Upper lobe of left lung (tissue), 6 donors: ENCODE measurements around the gene KIF26B. TPM values are rescaled to one million over a fixed set of nuclear protein-coding genes. Genes with fewer than 3 reads are reported as not detected.

Source experiments
- ATAC-seq, 2 donors: fragments of 200-7000 bp; cut with Tn5 transposase; one replicate each; pipeline ENCODE4 v1.9.1; 2022; ENCODE audit warnings: mild to moderate bottlenecking in 2 of 2, moderate library complexity in 2 of 2; ENCODE audit not compliant: low FRiP score in 2 of 2
- DNase-seq, 2 donors: peaks; one replicate each; pipeline ENCODE4 v3.0.0-alpha.2; 2019 to 2020
- H3K27ac ChIP-seq, 4 donors: fragments of 200-600 bp; sonication (generic); one replicate each; pipeline ENCODE4 v1.5.1; 2016 to 2019
- H3K27me3 ChIP-seq, 4 donors: fragments of 200-600 bp; sonication (generic); one replicate each; pipeline ENCODE4 v1.5.1; 2017 to 2019
- H3K36me3 ChIP-seq, 4 donors: fragments of 200-600 bp; sonication (generic); one replicate each; pipeline ENCODE4 v1.5.1; 2016 to 2019
- H3K4me1 ChIP-seq, 4 donors: fragments of 200-600 bp; sonication (generic); one replicate each; pipeline ENCODE4 v1.5.1; 2018 to 2019
- H3K4me3 ChIP-seq, 4 donors: fragments of 200-600 bp; sonication (generic); one replicate each; pipeline ENCODE4 v1.5.1; 2017 to 2019; ENCODE audit warnings: mild to moderate bottlenecking in 2 of 4, moderate library complexity in 1 of 4
- H3K9me3 ChIP-seq, 4 donors: fragments of 200-600 bp; sonication (generic); one replicate each; pipeline ENCODE4 v1.5.1; 2018 to 2019
- EP300 ChIP-seq, 4 donors: sonication (generic); formaldehyde crosslinking; IDR thresholded peaks; one replicate each; pipeline ENCODE4 v1.5.1; 2017; ENCODE audit warnings: antibody characterized with exemption in 4 of 4, control low read depth in 2 of 4
- POLR2A ChIP-seq, 4 donors: fragments of 450-650 bp; IDR thresholded peaks; one replicate each; pipeline ENCODE4 v1.5.1; 2016 to 2017; ENCODE audit warnings: antibody characterized with exemption in 4 of 4, mild to moderate bottlenecking in 2 of 4
- POLR2AphosphoS5 ChIP-seq, 2 donors: sonication (generic); formaldehyde crosslinking; IDR thresholded peaks; one replicate each; pipeline ENCODE4 v1.5.1; 2017; ENCODE audit warnings: antibody characterized with exemption in 2 of 2
- WGBS, 2 donors: methylation state at CpG; one replicate each; pipeline ENCODE4 v1.1.5; 2017 to 2018; 5-methylcytosine and 5-hydroxymethylcytosine counted together
- total RNA-seq, 6 donors: library from RNA; depleted of rRNA in 4 of 6; stranded (reverse); fragments of >200 nt in 4 of 6; gene quantifications; one replicate each; pipeline versions ENCODE4 v1.1.0 to v1.2.1, GENCODE V29; 2016 to 2021
- TF ChIP-seq, protein P1 (sequence below), 6 experiments: fragments of 450-650 bp in 4 of 6; fragments of 200-600 bp in 2 of 6; sonication (generic) in 2 of 6; IDR thresholded peaks; one replicate each; pipeline ENCODE4 v1.5.1; 2016 to 2019; ENCODE audit warnings: antibody characterized with exemption in 6 of 6
- donor health status: DM: no; HTN: no; CAD: no; lungs with moderate emphysema.
- donor health status: DM: no; HTN: yes; CAD: no; lungs with severe emphysema.

The KIF26B gene
- total RNA-seq, 6 donors from 2014 or later = 1.2 to 4.3 (median 2.1) TPM

DNA sequence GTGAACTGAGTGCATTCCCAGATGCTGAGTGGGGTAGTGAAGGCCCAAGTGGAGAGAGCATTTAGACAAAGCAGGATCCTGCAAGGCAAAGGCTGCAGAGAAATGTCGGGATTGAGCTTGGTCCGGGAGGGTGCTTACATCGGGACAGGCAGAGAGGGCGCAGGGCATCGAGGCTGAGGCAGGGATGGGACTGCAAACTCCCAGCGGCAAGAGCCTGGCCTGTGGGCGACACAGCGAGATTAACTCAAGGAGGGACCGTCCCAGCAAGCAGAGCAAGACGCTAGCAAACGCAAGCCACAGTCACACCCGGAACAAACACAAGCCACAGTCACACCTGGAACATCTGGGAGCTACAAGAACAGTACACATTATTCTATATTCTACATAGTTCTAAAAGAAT is 537.5 kb downstream of the KIF26B start:
- WGBS, 2 donors = 95 to 96% methylated on average over 12 of the region's 12 CpGs
- no peaks in the 10 kb centered on the region for H3K27me3 ChIP-seq
- peak in 1 of 2 donors; percentile 21 for DNase-seq
- no peaks in the 10 kb centered on the region for H3K9me3 ChIP-seq
- ATAC-seq = no peak
- H3K27ac ChIP-seq = no peak overlapping the region
- no peak overlapping the region for H3K4me3 ChIP-seq
- H3K36me3 ChIP-seq = no peaks in the 10 kb centered on the region
- TF ChIP-seq, protein P1, sequence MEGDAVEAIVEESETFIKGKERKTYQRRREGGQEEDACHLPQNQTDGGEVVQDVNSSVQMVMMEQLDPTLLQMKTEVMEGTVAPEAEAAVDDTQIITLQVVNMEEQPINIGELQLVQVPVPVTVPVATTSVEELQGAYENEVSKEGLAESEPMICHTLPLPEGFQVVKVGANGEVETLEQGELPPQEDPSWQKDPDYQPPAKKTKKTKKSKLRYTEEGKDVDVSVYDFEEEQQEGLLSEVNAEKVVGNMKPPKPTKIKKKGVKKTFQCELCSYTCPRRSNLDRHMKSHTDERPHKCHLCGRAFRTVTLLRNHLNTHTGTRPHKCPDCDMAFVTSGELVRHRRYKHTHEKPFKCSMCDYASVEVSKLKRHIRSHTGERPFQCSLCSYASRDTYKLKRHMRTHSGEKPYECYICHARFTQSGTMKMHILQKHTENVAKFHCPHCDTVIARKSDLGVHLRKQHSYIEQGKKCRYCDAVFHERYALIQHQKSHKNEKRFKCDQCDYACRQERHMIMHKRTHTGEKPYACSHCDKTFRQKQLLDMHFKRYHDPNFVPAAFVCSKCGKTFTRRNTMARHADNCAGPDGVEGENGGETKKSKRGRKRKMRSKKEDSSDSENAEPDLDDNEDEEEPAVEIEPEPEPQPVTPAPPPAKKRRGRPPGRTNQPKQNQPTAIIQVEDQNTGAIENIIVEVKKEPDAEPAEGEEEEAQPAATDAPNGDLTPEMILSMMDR (IDR thresholded peaks at IDR 0.05) = no peak
- no peak for TF ChIP-seq EP300 (IDR thresholded peaks at IDR 0.05)
- H3K4me1 ChIP-seq = peaks cover 0 to 14% (median 0%) of the 10 kb centered on the region in 4 donors

DNA sequence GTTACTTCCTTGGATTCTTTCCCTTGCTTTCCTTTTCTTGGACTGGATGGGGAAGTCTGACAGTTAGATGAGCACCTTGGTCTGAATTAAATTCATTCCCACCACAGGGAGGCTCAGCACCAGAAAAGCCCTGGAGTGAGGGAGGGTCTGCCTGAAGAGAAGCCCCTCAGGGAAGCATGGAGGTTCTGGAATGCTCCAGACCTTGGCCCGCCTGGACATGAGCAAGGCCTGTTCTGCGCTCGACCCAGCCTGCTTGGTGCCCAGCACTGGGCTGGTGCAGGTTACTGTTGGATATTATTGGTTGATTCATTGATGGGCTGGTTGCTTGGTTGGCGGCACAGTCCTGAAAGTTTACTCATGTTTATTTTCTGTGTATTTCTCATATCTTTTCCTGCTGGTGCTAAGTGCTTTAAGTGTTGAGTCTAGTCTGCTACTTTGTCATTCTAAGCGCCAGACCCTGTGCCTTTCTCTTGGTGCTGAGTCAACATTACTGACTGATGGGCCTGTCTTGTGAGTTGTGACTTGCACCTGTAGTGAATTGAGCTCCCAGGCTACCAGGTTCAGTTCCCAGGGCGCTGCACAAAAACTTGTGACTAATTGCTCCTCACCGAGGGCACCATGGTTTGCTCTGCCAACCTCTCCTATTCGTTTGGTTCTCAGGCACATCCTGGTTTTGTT is 538.5 kb downstream of the KIF26B start:
- H3K27ac ChIP-seq = no peak overlapping the region
- TF ChIP-seq, protein P1 (IDR thresholded peaks at IDR 0.05) = no peak
- TF ChIP-seq POLR2AphosphoS5 (IDR thresholded peaks at IDR 0.05) (no peak), EP300 (IDR thresholded peaks at IDR 0.05) (no peak), POLR2A (IDR thresholded peaks at IDR 0.05) (no peak)
- H3K36me3 ChIP-seq = no peaks in the 10 kb centered on the region
- no peaks in the 10 kb centered on the region for H3K9me3 ChIP-seq
- peak in 1 of 2 donors; percentile 16 for DNase-seq
- no peak overlapping the region for H3K4me3 ChIP-seq
- WGBS, 2 donors = 83 to 85% methylated on average over 8 of the region's 8 CpGs
- peaks cover 0 to 5% (median 0%) of the 10 kb centered on the region in 4 donors for H3K4me1 ChIP-seq
- no peaks in the 10 kb centered on the region for H3K27me3 ChIP-seq
- no peak for ATAC-seq

DNA sequence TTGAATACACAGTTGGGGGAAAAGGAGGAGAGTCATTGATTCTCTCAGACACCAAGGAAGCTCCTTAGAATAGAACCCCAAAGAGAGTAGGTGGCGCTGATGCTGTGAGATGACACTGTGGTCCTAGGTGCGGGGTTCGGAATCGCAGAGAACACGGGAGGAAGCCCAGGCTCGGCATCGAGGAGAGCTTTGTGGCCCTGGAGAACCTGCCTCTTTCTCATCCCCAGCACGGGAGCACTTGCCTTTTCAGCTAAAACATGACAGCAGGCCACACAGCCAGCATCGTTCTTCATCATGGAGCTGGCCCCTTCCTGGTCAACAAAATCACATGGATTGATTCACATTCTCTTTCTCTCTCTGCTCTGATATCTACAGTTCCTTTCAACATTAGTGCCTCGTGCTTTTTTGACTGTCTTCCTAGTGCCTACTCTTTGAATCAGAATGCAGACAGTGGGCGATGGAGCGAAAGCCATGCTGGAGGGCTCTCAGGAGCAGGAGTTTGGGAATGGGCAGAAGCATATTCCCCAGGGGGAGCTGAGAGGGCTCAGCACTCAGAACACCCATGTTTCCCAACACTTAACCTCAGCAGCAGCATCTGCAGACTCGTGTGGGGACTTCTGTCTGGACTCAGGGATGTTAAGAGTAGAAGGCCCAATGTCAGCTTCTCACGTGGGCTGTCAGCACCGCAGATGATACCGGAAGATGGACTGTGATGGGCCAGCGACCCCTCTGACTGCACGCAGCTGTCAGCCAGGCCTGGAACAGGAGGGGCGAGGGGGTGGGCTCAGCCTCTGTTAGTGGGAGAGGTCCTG is 539.4 kb downstream of the KIF26B start:
- H3K36me3 ChIP-seq = no peaks in the 10 kb centered on the region
- ATAC-seq (no peak), DNase-seq (no peak)
- H3K27me3 ChIP-seq = no peaks in the 10 kb centered on the region
- 88 to 91% methylated on average over 13 to 19 of the region's 19 CpGs for WGBS, 2 donors
- TF ChIP-seq EP300 (IDR thresholded peaks at IDR 0.05) (no peak), POLR2AphosphoS5 (IDR thresholded peaks at IDR 0.05) (no peak), POLR2A (IDR thresholded peaks at IDR 0.05) (no peak)
- TF ChIP-seq, protein P1 (IDR thresholded peaks at IDR 0.05) = no peak
- H3K9me3 ChIP-seq = no peaks in the 10 kb centered on the region
- H3K4me3 ChIP-seq = no peak overlapping the region
- no peak overlapping the region for H3K27ac ChIP-seq
- H3K4me1 ChIP-seq = no peaks in the 10 kb centered on the region

DNA sequence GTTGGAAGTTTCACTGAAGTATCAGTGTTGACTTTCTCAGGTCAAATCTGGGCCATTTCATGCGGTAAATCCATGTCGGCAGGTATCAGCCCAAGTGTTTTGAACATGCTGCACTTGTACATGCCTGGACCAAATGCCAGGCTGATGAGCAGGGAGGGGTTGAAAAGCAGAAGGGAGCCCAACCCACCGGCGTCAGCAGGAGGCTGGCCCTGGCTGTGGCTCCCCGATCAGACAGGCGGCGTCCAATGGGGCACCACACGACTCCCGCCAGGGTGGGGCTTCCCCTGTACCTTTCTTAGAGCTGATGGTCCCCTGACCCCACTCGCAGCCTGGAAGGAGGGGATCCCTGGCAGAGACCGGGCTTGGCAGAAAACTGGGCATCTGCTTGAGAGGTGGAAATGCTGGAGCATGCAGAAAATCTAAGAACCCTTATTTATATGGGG is 540.0 kb downstream of the KIF26B start:
- Histone ChIP-seq H3K27me3 (no peaks in the 10 kb centered on the region), H3K9me3 (no peaks in the 10 kb centered on the region), H3K27ac (no peak overlapping the region), H3K4me3 (no peak overlapping the region), H3K36me3 (no peaks in the 10 kb centered on the region), H3K4me1 (no peaks in the 10 kb centered on the region)
- no peak for TF ChIP-seq POLR2AphosphoS5 (IDR thresholded peaks at IDR 0.05)
- no peak for TF ChIP-seq EP300 (IDR thresholded peaks at IDR 0.05)
- TF ChIP-seq, protein P1 (IDR thresholded peaks at IDR 0.05) = no peak
- no peak for TF ChIP-seq POLR2A (IDR thresholded peaks at IDR 0.05)
- DNase-seq (peak in 1 of 2 donors; percentile 65), ATAC-seq (no peak)
- WGBS, 2 donors = 78 to 96% methylated on average over 9 to 11 of the region's 11 CpGs
